GM12878 (cell line): Measurements from ENCODE around the gene P3H1. TPM values are rescaled to one million over a fixed set of nuclear protein-coding genes. Genes with fewer than 3 reads are reported as not detected.

Experiments
- ATAC-seq: fragments of 200-7000 bp; cut with Tn5 transposase; 3 replicates; pipeline ENCODE4 v1.9.1; 2020; ENCODE audit warnings: mild to moderate bottlenecking, moderate library complexity
- BruUV-seq: library from RNA; stranded (reverse); fragments of 400-500 nt; replicated peaks from 2 replicates; lab custom pipeline; 2021; lab: Mats Ljungman, UMichigan
- CTCF ChIA-PET: fragments of 300-600 bp; sonication (Branson Sonifier 250); formaldehyde crosslinking; extraction: SDS; loops from one replicate; lab custom pipeline; 2021; ENCODE audit warnings: inconsistent platforms; lab: Yijun Ruan, JAX
- POLR2A ChIA-PET: fragments of 350-600 bp; formaldehyde crosslinking; extraction: SDS; loops from one replicate; lab custom pipeline; 2021; ENCODE audit warnings: inconsistent platforms; lab: Charles Lee
- RAD21 ChIA-PET: fragments of 300-600 bp; sonication (Branson Sonifier 250); formaldehyde crosslinking; loops from one replicate; lab custom pipeline; 2023; ENCODE audit warnings: antibody characterized with exemption; ENCODE audit not compliant: unreplicated experiment; lab: Charles Lee
- SMC1A ChIA-PET: fragments of 300-600 bp; sonication (Branson Sonifier 250); formaldehyde crosslinking; loops from one replicate; lab custom pipeline; 2023; ENCODE audit not compliant: unreplicated experiment, uncharacterized antibody; lab: Charles Lee
- DNase-seq: peaks from one replicate; pipeline ENCODE4 v3.0.0-alpha.2; 2011; ENCODE audit warnings: low read depth, low spot score
- FAIRE-seq: peaks from 3 replicates; lab custom pipeline; 2011; peaks lifted over from hg19 to GRCh38; lab: Jason Lieb, UNC
- H2AFZ ChIP-seq: 2 replicates; pipeline ENCODE4 v1.6.0; 2011; ENCODE audit warnings: low read depth, low read length, control low read depth; ENCODE audit not compliant: control insufficient read depth
- H3K27ac ChIP-seq: 2 replicates; pipeline ENCODE4 v1.5.1; 2011; ENCODE audit warnings: control low read depth; ENCODE audit not compliant: control insufficient read depth, insufficient read depth
- H3K27me3 ChIP-seq, 2 experiments: replicated peaks in 1 of 2; 2 replicates each; pipeline versions ENCODE4 v1.6.0 to v1.6.1; 2011; ENCODE audit warnings: low read length in 1 of 2; ENCODE audit not compliant: control insufficient read depth in 2 of 2, insufficient read depth in 2 of 2
- H3K36me3 ChIP-seq, 2 experiments: 2 replicates each; pipeline ENCODE4 v1.5.1; 2011; ENCODE audit warnings: low read length in 1 of 2; ENCODE audit not compliant: control insufficient read depth in 2 of 2, insufficient read depth in 2 of 2
- H3K4me1 ChIP-seq: 2 replicates; pipeline ENCODE4 v1.6.1; 2011; ENCODE audit warnings: mild to moderate bottlenecking, low read length, moderate library complexity, mixed read lengths; ENCODE audit not compliant: control insufficient read depth, insufficient read depth
- H3K4me2 ChIP-seq: 2 replicates; pipeline ENCODE4 v1.6.0; 2011; ENCODE audit warnings: control low read depth; ENCODE audit not compliant: control insufficient read depth, insufficient read depth
- H3K4me3 ChIP-seq: fragments of 200-600 bp; sonication (generic); 2 replicates; pipeline ENCODE4 v1.5.1; 2016
- H3K79me2 ChIP-seq: 2 replicates; pipeline ENCODE4 v1.6.0; 2011; ENCODE audit warnings: low read length; ENCODE audit not compliant: control insufficient read depth, insufficient read depth
- H3K9ac ChIP-seq: 2 replicates; pipeline ENCODE4 v1.8.0; 2011; ENCODE audit warnings: low read length, control low read depth, mixed read lengths; ENCODE audit not compliant: control insufficient read depth, insufficient read depth
- H3K9me3 ChIP-seq: replicated peaks from 3 replicates; pipeline ENCODE4 v1.5.1; 2011; ENCODE audit warnings: mild to moderate bottlenecking, low read length; ENCODE audit not compliant: control insufficient read depth, insufficient read depth
- H4K20me1 ChIP-seq: 2 replicates; pipeline ENCODE4 v1.6.0; 2011; ENCODE audit not compliant: control insufficient read depth, insufficient read depth
- BMI1 ChIP-seq: fragments of 450-650 bp; IDR thresholded peaks from 2 replicates; pipeline ENCODE4 v1.6.1; 2016; ENCODE audit warnings: mild to moderate bottlenecking, moderate library complexity, borderline replicate concordance
- EED ChIP-seq: sonication (generic); IDR thresholded peaks from 2 replicates; pipeline ENCODE4 v1.6.1; 2016; ENCODE audit warnings: antibody characterized with exemption, low read depth
- FOXM1 ChIP-seq: IDR thresholded peaks from 2 replicates; pipeline ENCODE4 v1.6.1; 2012; ENCODE audit warnings: low read depth, mild to moderate bottlenecking, inconsistent platforms, low read length, moderate library complexity
- IKZF1 ChIP-seq: fragments of 450-650 bp; conservative IDR thresholded peaks from 2 replicates; pipeline ENCODE4 v1.6.1; 2017; ENCODE audit warnings: antibody characterized with exemption, mild to moderate bottlenecking
- IRF4 ChIP-seq: IDR thresholded peaks from 2 replicates; pipeline ENCODE4 v1.6.1; 2011; ENCODE audit warnings: low read depth, low read length
- JUND ChIP-seq: IDR thresholded peaks from 2 replicates; pipeline ENCODE4 v1.6.1; 2012; ENCODE audit warnings: low read depth, mild to moderate bottlenecking, low read length, improper control_type of control experiment, moderate library complexity
- MYB ChIP-seq: fragments of 150-350 bp; IDR thresholded peaks from 2 replicates; pipeline ENCODE4 v1.6.1; 2014; ENCODE audit warnings: mild to moderate bottlenecking, low read depth, low read length, borderline replicate concordance
- PML ChIP-seq: IDR thresholded peaks from 2 replicates; pipeline ENCODE4 v1.6.1; 2012; ENCODE audit warnings: low read length, inconsistent platforms
- STAT1 ChIP-seq: fragments of 450-650 bp; conservative IDR thresholded peaks from 2 replicates; pipeline ENCODE4 v1.6.1; 2014; ENCODE audit warnings: antibody characterized with exemption, mild to moderate bottlenecking
- ZZZ3 ChIP-seq: IDR thresholded peaks from 2 replicates; pipeline ENCODE4 v1.6.1; 2011; ENCODE audit warnings: low read depth; ENCODE audit not compliant: control insufficient read depth, insufficient read length
- WGBS: methylation state at CpG from one replicate; pipeline ENCODE4 v1.1.6; 2016; ENCODE audit warnings: low lambda C conversion rate; ENCODE audit not compliant: insufficient replicate concordance, insufficient coverage; ENCODE audit errors: missing lambda C conversion rate; 5-methylcytosine and 5-hydroxymethylcytosine counted together
- in situ Hi-C: fragments of 300-500 bp; cut with MboI; formaldehyde crosslinking; loops from 9 replicates; pipeline ENCODE4 v1.14.3; 2018; ENCODE audit warnings: mixed read lengths
- intact Hi-C: fragments of 100-400 bp; cut with micrococcal nuclease; formaldehyde crosslinking; loops from one replicate; pipeline ENCODE4 v1.14.2; 2022; ENCODE audit not compliant: unreplicated experiment
- polyA plus RNA-seq, 11 experiments: library from polyadenylated mRNA; depleted of rRNA in 4 of 11; unstranded in 6 of 11; stranded (reverse) in 5 of 11; fragments of >200 nt; fragmentation: Nextera tagmentation in 4 of 11; fragmentation: Illumina TruSeq in 1 of 11; extraction: Ambion mirVana in 4 of 11; extraction: Trizol in 1 of 11; gene quantifications; 1 replicate in 1 of 11; 2 replicates in 10 of 11; pipeline versions ENCODE4 v1.2.1 to v1.2.3, GENCODE V29; 2011 to 2016; ENCODE audit warnings: inconsistent platforms in 2 of 11, missing spikeins in 2 of 11, low read depth in 1 of 11
- total RNA-seq, 4 experiments: library from RNA; depleted of rRNA in 3 of 4; stranded (reverse); fragments of >200 nt in 3 of 4; fragmentation: Illumina TruSeq in 1 of 4; extraction: Trizol in 1 of 4; gene quantifications; 2 replicates each; pipeline versions ENCODE4 v1.2.1 to v1.2.3, GENCODE V29; 2013 to 2021
- TF ChIP-seq, protein P1 (sequence below): fragments of 450-650 bp; IDR thresholded peaks from 2 replicates; pipeline ENCODE4 v1.6.1; 2018; ENCODE audit warnings: mild to moderate bottlenecking, low read depth, moderate library complexity; ENCODE audit not compliant: partially characterized antibody
- TF ChIP-seq, protein P2 (sequence below): fragments of 450-650 bp; formaldehyde crosslinking; IDR thresholded peaks from 2 replicates; pipeline ENCODE4 v1.4.0; 2022; ENCODE audit warnings: mild to moderate bottlenecking, moderate library complexity

P3H1 gene
- total and polyA plus RNA-seq, 10 of the 15 experiments (the other 5 are each of a cell fraction or from before 2014, with no cell fraction given) = 0.72 to 42.4 (median 26.0) TPM

DNA sequence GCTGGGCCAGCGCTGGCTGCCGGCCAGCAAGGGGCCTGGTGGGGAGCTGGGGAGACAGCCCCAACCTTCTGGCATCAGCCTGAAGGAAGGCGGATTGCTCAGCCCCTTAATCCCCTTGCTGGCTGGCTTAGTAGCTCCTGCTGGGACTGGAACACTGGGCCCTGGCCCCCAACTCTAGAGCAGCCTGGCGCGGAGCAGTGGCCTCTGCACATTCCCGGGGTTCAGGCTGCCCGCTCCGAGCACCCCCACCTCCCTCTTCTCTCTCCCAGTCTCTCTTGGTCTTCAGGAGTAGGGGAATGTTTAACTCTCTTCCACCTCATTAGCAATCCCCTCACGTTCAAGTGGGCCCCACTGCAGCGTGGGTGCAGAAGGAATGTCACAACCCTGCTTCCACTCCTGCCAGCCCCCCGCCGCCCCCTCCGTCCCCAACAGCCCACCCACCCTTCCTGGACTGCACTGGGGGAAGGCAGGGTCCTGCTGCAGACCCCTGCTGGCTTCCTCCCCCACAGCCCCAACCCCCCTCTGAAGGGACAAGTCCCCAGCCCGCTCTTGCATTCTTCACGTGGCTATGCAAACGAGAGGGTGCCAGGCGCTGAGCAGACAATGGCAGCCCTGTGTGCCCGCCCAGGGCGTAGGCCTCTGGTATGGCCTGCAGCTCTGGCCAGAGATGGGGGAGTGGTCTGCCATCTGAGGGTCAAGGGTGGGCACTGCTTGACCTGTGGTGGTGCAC is 25.8 kb downstream of the P3H1 start (continued):
- TF ChIP-seq, protein P1, sequence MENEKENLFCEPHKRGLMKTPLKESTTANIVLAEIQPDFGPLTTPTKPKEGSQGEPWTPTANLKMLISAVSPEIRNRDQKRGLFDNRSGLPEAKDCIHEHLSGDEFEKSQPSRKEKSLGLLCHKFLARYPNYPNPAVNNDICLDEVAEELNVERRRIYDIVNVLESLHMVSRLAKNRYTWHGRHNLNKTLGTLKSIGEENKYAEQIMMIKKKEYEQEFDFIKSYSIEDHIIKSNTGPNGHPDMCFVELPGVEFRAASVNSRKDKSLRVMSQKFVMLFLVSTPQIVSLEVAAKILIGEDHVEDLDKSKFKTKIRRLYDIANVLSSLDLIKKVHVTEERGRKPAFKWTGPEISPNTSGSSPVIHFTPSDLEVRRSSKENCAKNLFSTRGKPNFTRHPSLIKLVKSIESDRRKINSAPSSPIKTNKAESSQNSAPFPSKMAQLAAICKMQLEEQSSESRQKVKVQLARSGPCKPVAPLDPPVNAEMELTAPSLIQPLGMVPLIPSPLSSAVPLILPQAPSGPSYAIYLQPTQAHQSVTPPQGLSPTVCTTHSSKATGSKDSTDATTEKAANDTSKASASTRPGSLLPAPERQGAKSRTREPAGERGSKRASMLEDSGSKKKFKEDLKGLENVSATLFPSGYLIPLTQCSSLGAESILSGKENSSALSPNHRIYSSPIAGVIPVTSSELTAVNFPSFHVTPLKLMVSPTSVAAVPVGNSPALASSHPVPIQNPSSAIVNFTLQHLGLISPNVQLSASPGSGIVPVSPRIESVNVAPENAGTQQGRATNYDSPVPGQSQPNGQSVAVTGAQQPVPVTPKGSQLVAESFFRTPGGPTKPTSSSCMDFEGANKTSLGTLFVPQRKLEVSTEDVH = no peak
- no peak for TF ChIP-seq PML
- no peak for TF ChIP-seq BMI1

DNA sequence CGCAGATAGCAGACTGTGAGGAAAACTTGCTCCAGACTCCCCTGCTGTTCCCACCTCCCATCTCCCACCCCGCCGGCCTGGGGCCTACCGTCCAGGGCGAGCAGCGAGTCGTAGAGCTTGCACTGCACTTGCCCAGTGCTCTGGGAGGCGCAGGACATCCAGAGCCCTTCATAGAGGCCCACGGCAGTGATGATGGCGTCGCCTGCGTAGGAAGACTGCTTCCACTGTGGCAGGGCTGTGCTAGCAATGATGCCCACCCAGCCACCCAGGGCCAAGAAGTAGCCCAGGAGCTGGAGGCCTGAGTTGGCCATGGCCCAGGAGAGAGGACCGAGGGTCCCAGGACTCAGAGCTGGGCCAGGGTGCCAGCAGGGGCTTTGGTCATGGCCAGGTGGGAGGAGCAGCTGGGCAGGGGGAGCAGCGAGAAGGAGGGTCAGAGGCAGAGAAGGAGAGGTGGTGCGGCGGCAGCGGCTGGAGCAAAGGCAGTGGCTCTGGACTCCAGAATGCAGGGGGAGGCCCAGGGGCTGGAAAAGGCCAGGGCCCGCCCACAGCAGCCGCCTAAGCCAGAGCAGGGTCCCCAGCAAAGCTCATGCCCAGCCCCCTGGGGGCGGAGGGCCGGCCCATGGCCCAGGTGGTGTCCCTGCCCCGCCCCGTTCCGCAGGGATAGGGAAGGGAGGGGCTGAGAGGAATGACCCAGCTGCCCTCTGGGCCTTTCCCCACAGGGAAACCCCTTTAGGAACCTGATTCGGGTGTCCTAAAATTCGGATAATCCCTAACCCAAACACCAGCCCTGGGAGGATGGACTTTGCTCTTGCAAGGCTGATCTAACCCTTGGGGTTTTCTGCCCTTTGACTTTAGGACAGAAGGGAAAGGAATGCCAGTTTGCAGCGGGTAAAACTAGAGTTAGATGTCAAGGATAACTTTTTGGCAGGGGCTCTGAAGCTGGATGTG is 26.8 kb downstream of the P3H1 start, which contains the start of gene CLDN19:
Gene CLDN19 (minus strand): TSS at position 484 of the 948 bp plus-strand sequence. CDS start 173 bp downstream, at position 311.
- H3K79me2 ChIP-seq = no peaks in the 10 kb centered on the region
- H3K27ac ChIP-seq = no peak within 1 kb of the TSS
- no TSS peak for BruUV-seq
- DNase-seq = no peak
- H4K20me1 ChIP-seq = no peaks in the 10 kb centered on the region
- peaks cover 11% of the 10 kb centered on the region for H3K4me1 ChIP-seq
- H2AFZ ChIP-seq = no peak within 1 kb of the TSS
- CTCF ChIA-PET = interaction anchor here (1.0 kb wide), 1 partner anchor 162 kb away, joined by 3 read pairs; no protein-coding TSS in a partner anchor
- RAD21 ChIA-PET = no interaction called here
- H3K4me2 ChIP-seq = no peak within 1 kb of the TSS
- no peaks in the 10 kb centered on the region for H3K36me3 ChIP-seq
- no peaks in the 10 kb centered on the region for H3K27me3 ChIP-seq
- SMC1A ChIA-PET = no interaction called here
- TF ChIP-seq IRF4 = no peak
- no peak for TF ChIP-seq FOXM1
- no peak for TF ChIP-seq MYB
- TF ChIP-seq STAT1 = no peak
- TF ChIP-seq EED = no peak
- no peak for TF ChIP-seq JUND
- TF ChIP-seq IKZF1 = no peak
- TF ChIP-seq, protein P2, sequence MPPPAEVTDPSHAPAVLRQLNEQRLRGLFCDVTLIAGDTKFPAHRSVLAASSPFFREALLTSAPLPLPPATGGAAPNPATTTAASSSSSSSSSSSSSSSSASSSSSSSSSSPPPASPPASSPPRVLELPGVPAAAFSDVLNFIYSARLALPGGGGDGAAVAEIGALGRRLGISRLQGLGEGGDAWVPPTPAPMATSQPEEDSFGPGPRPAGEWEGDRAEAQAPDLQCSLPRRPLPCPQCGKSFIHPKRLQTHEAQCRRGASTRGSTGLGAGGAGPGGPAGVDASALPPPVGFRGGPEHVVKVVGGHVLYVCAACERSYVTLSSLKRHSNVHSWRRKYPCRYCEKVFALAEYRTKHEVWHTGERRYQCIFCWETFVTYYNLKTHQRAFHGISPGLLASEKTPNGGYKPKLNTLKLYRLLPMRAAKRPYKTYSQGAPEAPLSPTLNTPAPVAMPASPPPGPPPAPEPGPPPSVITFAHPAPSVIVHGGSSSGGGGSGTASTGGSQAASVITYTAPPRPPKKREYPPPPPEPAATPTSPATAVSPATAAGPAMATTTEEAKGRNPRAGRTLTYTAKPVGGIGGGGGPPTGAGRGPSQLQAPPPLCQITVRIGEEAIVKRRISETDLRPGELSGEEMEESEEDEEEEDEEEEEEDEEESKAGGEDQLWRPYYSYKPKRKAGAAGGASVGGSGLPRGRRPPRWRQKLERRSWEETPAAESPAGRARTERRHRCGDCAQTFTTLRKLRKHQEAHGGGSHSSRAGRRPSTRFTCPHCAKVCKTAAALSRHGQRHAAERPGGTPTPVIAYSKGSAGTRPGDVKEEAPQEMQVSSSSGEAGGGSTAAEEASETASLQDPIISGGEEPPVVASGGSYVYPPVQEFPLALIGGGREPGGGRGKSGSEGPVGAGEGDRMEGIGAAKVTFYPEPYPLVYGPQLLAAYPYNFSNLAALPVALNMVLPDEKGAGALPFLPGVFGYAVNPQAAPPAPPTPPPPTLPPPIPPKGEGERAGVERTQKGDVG (CRISPR knock-in tag) = no peak
- no peak for TF ChIP-seq ZZZ3
- H3K4me3 ChIP-seq = no peak within 1 kb of the TSS
- ATAC-seq = no peak
- in situ Hi-C loops (loop anchor here (10.0 kb wide), 1 partner anchor 145 kb away; no protein-coding TSS in a partner anchor), intact Hi-C loops (no loop called here)
- POLR2A ChIA-PET = no interaction called here
- H3K9ac ChIP-seq = no peak within 1 kb of the TSS
- 54% methylated on average over 25 of the region's 27 CpGs for WGBS
- FAIRE-seq = no peak
- H3K9me3 ChIP-seq = no peaks in the 10 kb centered on the region
